HCEC 1CT (cell line): Measurements from ENCODE around the gene TMEM198.

Experiments
- DNase-seq: peaks from one replicate; pipeline ENCODE4 v3.0.0-alpha.2; 2017

The TMEM198 gene

DNA sequence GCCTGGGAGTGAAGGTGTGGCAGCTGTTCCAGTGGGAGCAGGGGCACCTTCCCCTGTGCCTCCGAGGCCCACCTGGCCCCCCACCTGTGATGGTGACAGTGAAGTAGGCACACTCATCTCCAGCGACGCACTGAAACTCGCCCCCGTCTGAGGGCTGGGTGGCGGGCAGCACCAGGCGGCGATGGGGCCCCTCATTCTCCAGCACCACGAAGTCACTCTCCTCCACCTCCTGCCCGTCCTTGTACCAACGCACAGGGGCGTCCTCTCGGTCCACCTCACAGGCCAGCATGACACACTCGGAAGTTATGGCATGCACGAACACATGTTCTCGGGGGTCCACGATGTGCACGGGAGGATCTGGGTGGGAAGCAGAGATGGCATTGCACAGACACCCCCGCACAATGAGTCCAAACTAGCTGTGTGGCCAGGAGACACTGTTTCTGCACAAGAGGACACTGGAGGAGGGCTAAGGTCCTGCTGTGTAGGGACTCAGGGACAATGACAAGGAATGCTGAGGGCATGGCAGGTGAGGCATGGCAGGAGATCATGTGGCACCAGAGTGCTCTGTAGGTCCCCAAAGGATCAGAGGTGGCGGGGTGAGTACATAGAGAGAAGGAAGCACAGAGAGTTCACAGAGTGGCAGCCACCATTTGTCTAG, 19.6 kb downstream of the TMEM198 start:
- no peak for DNase-seq

- DNase-seq = no peak
These were observed 21.6 kb downstream of the TMEM198 start for GRCh38 chr2:219565130-219566080.

GRCh38 chr2:219566640-219567039, 22.8 kb downstream of the TMEM198 start:
- no peak for DNase-seq

- DNase-seq = no peak
These were observed 23.3 kb downstream of the TMEM198 start for GRCh38 chr2:219567131-219567530.

DNA sequence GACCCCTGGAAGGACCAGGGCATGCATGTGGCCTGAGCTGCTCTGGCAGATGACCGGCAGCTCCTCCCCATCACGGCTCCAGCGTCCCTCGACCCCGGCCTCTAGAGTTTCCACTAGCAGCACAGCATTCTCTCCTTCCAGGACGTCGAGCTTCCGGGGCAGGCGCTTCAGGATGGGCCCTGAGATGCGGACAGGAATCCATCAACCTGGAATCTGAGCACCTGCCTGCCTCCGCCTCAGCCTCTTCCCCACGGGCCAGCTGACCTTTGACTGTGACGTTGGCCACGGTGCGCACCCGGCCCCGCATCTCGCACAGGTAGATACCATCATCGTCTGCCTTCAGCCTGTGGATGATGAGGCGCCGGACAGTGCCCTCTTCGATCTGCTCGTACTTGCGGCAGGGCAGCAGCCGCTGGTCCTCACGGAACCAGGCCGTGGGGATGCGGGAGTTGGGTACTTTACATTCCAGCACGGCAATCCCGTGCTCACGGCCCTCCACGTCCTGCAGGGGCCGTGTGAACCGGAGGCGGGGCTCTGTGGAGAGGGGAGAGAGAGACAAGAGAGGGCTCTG, 24.0 kb downstream of the TMEM198 start:
- no peak for DNase-seq

GRCh38 chr2:219569041-219569440, 25.2 kb downstream of the TMEM198 start:
- no peak for DNase-seq

DNA sequence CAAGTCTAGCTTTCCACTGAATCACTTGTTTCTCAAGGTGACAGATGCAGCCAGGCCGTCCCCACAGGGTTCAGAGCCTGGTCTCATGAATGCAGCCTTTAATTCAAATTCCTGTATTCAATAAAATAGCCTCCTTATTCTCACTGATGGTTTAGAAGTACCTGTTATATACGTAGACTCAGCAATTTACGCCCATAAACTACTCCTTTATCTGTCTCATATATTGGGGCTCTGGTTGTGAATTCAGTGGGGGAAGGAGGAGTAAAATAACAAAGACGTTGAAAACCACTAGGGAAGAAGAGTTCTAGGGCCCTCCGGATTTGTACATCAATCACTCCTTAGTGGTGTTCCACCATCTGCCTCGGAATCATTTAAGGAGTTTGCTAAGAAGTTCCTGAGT, 25.8 kb downstream of the TMEM198 start:
- DNase-seq = no peak

DNA sequence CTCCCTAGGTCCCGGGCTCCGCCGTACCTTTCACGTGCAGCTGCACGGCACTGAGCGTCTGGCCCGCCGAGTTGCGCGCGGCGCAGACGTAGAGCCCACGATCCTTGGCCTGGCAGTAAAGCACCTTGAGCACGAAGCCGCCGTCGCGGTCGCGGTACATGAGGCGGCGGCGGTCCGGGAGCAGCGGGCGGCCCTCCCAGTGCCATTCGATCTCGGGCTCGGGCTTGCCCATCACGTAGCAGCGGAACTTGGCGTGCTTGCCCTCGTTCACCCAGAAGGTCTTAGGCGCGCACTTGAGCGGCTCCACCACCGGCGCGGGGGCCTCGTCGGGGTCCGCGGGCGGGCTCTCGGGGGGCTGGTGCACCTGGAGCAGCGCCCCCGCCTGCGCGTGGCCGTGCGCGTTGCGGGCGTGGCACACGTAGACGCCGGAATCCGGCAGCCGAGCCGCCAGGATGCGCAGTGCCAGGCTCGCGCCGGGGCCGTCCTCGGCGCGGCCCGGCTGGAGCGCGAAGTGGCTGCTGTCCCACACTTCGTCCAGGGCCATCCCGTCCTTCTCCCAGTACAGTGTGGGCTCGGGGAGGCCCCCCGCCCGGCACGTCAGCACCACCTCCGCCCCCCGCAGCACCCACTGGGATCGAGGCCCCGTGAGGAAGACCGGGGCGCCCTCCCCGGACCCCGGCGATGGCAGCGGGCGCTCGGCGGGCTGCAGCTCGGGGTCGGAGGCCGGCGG, 26.5 kb downstream of the TMEM198 start:
- peak; percentile 32 for DNase-seq

DNA sequence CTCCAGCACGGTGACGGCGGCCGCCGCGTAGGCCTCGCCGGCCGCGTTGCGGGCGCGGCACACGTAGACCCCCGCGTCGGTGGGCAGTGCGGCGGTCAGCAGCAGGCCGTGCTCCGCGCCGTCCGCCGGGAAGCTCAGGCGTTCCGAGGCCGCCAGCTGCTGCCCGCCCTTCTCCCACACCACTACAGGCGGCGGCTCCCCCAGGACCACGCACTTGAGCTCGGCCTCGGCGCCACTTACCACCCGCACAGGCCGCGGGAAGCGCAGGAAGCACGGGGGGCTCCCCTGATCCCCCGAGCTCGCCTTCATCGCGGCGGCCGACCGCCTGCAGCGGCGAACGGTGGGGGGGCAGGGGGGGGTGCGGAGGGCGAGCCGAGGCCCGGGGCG, 27.1 kb downstream of the TMEM198 start:
- peak; percentile 7 for DNase-seq

GRCh38 chr2:219571311-219572236, 27.7 kb downstream of the TMEM198 start, which contains the start of gene OBSL1:
TSS of gene OBSL1 (minus strand) at chr2:219571539. CDS start at chr2:219571232, 307 bp downstream.
- DNase-seq = peak; percentile 52

DNA sequence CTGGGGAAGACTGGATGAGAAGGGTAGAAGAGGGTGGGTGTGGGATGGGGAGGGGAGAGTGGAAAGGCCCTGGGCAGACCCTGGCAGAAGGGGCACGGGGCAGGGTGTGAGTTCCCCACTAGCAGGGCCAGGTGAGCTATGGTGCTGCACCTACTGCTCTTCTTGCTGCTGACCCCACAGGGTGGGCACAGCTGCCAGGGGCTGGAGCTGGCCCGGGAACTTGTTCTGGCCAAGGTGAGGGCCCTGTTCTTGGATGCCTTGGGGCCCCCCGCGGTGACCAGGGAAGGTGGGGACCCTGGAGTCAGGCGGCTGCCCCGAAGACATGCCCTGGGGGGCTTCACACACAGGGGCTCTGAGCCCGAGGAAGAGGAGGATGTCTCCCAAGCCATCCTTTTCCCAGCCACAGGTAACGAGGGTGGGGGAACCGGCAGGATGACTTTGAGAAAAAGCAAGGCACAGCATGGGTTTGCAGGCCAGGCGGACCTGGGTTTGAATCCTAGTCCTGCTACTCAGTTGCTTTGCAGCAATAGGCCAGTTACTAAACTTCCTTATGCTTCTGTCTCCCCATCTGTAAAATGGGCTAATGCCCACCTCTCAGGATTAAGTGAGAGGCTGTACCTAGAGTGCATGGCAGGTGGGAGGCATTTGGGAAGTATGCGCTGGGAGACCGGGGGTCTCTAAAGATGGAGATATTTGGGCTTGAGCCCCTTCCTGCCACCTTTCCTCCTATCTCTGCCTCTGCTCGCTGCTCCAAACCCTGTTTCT, 28.6 kb downstream of the TMEM198 start, which contains the start of gene INHA:
INHA (plus strand) TSS at position 74 of the 765 bp plus-strand sequence; CDS start at position 139, 65 bp downstream.
- DNase-seq = no peak

GRCh38 chr2:219573166-219573565, 29.3 kb downstream of the TMEM198 start:
- no peak for DNase-seq

- no peak for DNase-seq
These were observed 30.9 kb downstream of the TMEM198 start for GRCh38 chr2:219574484-219575311.

DNA sequence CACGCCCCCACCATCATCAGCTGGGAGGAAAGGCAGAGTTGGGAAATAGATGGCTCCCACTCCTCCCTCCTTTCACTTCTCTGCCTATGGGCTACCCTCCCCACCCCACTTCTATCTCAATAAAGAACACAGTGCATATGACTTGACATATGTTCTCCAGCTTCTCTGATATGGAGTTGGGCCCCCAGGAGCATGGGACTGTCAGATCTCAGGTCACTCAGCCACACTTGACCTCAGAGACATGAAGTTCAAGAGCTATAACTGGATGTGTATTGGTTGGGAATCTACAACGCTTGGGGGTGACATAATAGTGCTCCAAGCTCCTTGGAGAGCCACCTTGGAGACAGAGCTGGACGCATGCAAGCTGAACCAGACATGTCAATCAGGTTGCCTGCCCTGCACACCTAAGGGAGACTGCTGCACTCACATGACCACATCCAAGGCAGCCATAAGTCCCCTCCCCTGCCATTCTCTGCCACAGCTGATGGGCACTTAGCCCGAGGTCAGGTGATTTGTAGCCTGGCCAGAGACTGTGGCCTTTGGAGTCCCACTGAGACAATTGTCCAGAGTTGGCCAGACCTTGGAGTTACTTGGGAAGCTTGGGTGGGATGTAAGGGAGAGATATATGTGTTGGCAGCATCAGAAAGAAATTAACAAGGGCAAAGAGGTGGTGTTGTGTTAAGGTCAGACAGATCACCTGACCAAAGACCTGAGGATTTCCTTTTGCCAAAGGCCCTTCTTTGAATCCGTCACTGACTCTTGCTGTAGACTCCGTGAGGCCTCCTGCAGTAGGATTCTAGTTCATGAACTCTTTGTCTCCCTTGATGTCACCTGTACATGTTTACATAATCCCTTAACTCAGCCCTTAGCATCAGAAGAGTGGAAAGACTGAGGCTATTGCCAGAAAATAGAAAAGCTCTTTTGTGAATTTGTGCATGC, 32.0 kb downstream of the TMEM198 start:
- no peak for DNase-seq

DNA sequence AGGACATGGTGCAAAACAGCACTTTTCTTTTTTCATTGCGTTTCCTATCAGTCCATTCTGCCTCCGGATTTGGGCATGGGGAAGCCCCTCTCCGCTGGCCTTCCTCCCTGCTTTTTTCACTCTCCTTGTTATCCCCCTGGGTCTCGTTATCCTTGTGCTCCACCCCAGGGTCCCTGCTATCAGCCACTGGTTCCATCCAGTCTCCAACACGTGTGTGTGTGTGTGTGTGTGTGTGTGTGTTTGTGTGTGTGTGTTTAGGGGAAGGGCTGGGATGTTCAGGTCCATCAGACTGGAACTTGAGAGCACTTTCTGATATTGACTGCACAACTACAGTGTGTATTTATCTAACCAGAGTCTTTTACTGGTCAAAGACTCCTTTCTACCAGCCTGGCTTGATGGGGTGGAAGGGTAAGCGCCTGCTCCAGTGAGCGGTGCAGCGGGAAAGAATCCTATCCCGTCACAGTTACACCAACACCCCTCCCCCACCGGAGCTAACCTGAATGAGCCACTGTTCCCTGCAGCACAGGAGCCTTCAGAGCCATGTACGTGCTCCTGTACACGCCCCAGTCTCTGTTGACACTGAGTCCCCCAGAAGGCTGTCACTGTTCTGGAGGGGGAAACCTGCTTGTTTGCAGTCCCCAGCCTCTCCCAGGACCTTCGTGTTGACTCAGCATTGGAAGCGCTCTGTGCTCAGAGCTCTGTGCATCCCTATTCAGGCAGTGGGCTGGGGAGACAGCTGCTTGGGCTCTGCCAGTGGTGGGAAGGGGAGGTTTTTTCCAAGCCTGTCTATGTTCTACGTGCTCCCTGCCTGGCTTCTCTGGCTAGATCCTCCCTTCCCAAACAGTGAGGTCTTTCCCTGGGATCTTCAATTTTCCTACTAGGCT, 32.9 kb downstream of the TMEM198 start:
- no peak for DNase-seq

- DNase-seq = peak; percentile 15
These were observed 35.2 kb downstream of the TMEM198 start for GRCh38 chr2:219578811-219579613.

- DNase-seq = no peak
These were observed 37.5 kb downstream of the TMEM198 start for GRCh38 chr2:219581346-219581745.
